Chondrocyte (in vitro differentiated cells): ENCODE data around the gene HSD17B2. TPM values are rescaled to one million over a fixed set of nuclear protein-coding genes. Genes with fewer than 3 reads are reported as not detected.

ENCODE experiments used
- DNase-seq: peaks from one replicate; pipeline ENCODE4 v3.0.0; 2021; ENCODE audit warnings: mixed read lengths, low spot score
- H3K27ac Mint-ChIP-seq: one replicate; pipeline ENCODE4 v1.8.0; 2021; ENCODE audit warnings: mild to moderate bottlenecking, moderate library complexity, mixed read lengths; ENCODE audit not compliant: unreplicated experiment
- H3K27me3 Mint-ChIP-seq: 2 replicates; pipeline ENCODE4 v1.8.0; 2021; ENCODE audit warnings: low read depth, mixed read lengths
- H3K36me3 Mint-ChIP-seq: 2 replicates; pipeline ENCODE4 v1.8.0; 2021; ENCODE audit warnings: low read depth, mixed read lengths
- H3K4me1 Mint-ChIP-seq: 2 replicates; pipeline ENCODE4 v1.8.0; 2021; ENCODE audit warnings: low read depth, mild to moderate bottlenecking, mixed read lengths
- H3K4me3 Mint-ChIP-seq: one replicate; pipeline ENCODE4 v1.8.0; 2021; ENCODE audit warnings: mild to moderate bottlenecking, moderate library complexity, mixed read lengths; ENCODE audit not compliant: unreplicated experiment
- H3K9me3 Mint-ChIP-seq: 2 replicates; pipeline ENCODE4 v1.8.0; 2021; ENCODE audit warnings: low read depth, mixed read lengths
- CTCF ChIP-seq: fragments of 200-600 bp; sonication (generic); IDR thresholded peaks from 2 replicates; pipeline ENCODE4 v1.5.0; 2021; ENCODE audit warnings: antibody characterized with exemption, mild to moderate bottlenecking, moderate library complexity
- total RNA-seq: library from RNA; stranded (reverse); gene quantifications from 3 replicates; pipeline ENCODE4 v1.2.1, GENCODE V29; 2021

The HSD17B2 gene
- total RNA-seq, 1 donor from 2014 or later: not detected

- Mint-ChIP-seq H3K27me3 (peaks cover 5% of the 10 kb centered on the region), H3K4me3 (no peak overlapping the region), H3K36me3 (no peaks in the 10 kb centered on the region), H3K9me3 (peaks cover 4% of the 10 kb centered on the region), H3K27ac (no peak overlapping the region), H3K4me1 (peaks cover 17% of the 10 kb centered on the region)
- no peak for TF ChIP-seq CTCF
- no peak for DNase-seq
These were observed 39.4 kb upstream of the HSD17B2 start for GRCh38 chr16:81995651-81996050.

GRCh38 chr16:81996664-81997509 is 38.2 kb upstream of the HSD17B2 start:
- no peak for DNase-seq
- peaks cover 4% of the 10 kb centered on the region for H3K9me3 Mint-ChIP-seq
- peak; percentile 66 for TF ChIP-seq CTCF
- no peak overlapping the region for H3K27ac Mint-ChIP-seq
- H3K4me1 Mint-ChIP-seq: peaks cover 17% of the 10 kb centered on the region
- H3K4me3 Mint-ChIP-seq: no peak overlapping the region
- no peaks in the 10 kb centered on the region for H3K36me3 Mint-ChIP-seq
- peaks cover 4% of the 10 kb centered on the region for H3K27me3 Mint-ChIP-seq

GRCh38 chr16:81997738-81998137 is 37.3 kb upstream of the HSD17B2 start:
- peaks cover 17% of the 10 kb centered on the region for H3K4me1 Mint-ChIP-seq
- no peak overlapping the region for H3K4me3 Mint-ChIP-seq
- peak overlapping the region; percentile 41 for H3K27ac Mint-ChIP-seq
- peaks cover 4% of the 10 kb centered on the region for H3K9me3 Mint-ChIP-seq
- no peak for DNase-seq
- H3K36me3 Mint-ChIP-seq: no peaks in the 10 kb centered on the region
- TF ChIP-seq CTCF: no peak
- peaks cover 7% of the 10 kb centered on the region for H3K27me3 Mint-ChIP-seq

- Mint-ChIP-seq H3K27me3 (peaks cover 32% of the 10 kb centered on the region), H3K4me1 (peaks cover 3% of the 10 kb centered on the region), H3K4me3 (no peak overlapping the region), H3K36me3 (no peaks in the 10 kb centered on the region), H3K9me3 (peaks cover 4% of the 10 kb centered on the region), H3K27ac (no peak overlapping the region)
- no peak for DNase-seq
- no peak for TF ChIP-seq CTCF
These were observed 32.2 kb upstream of the HSD17B2 start for GRCh38 chr16:82002831-82003230.

GRCh38 chr16:82004601-82005000 is 30.5 kb upstream of the HSD17B2 start:
- H3K27ac Mint-ChIP-seq: no peak overlapping the region
- H3K27me3 Mint-ChIP-seq: peaks cover 32% of the 10 kb centered on the region
- no peak for DNase-seq
- no peak overlapping the region for H3K4me3 Mint-ChIP-seq
- no peaks in the 10 kb centered on the region for H3K36me3 Mint-ChIP-seq
- TF ChIP-seq CTCF: no peak
- peaks cover 13% of the 10 kb centered on the region for H3K9me3 Mint-ChIP-seq
- H3K4me1 Mint-ChIP-seq: no peaks in the 10 kb centered on the region
